Endothelial cell of umbilical vein (primary cell): ENCODE results near the gene STMN3.

ENCODE experiments used
- EZH2 ChIP-seq: IDR thresholded peaks from 2 replicates; pipeline ENCODE4 v1.6.1; 2012; ENCODE audit warnings: borderline replicate concordance, low read depth, mild to moderate bottlenecking, moderate library complexity, low read length, inconsistent platforms; ENCODE audit not compliant: severe bottlenecking
- FOS ChIP-seq: IDR thresholded peaks from 2 replicates; pipeline ENCODE4 v1.6.1; 2011; ENCODE audit warnings: mild to moderate bottlenecking, low read length, moderate library complexity, borderline replicate concordance; ENCODE audit not compliant: insufficient read depth
- GATA2 ChIP-seq: IDR thresholded peaks from 2 replicates; pipeline ENCODE4 v1.7.0; 2011; ENCODE audit warnings: low read depth, mild to moderate bottlenecking, moderate library complexity, mixed read lengths, low read length; ENCODE audit not compliant: insufficient read length, insufficient read depth
- JUN ChIP-seq: IDR thresholded peaks from 2 replicates; pipeline ENCODE4 v1.6.1; 2011; ENCODE audit warnings: borderline replicate concordance, low read depth; ENCODE audit not compliant: insufficient read length, insufficient read depth
- MYC ChIP-seq: IDR thresholded peaks from one replicate; pipeline ENCODE4 v1.6.1; 2011; ENCODE audit warnings: mild to moderate bottlenecking, low read depth, low read length
- POLR2A ChIP-seq: IDR thresholded peaks from 2 replicates; pipeline ENCODE4 v1.6.1; 2012; ENCODE audit warnings: low read depth, mild to moderate bottlenecking, control low read depth, low read length
- POLR2AphosphoS5 ChIP-seq: IDR thresholded peaks from 2 replicates; pipeline ENCODE4 v1.6.1; 2012; ENCODE audit warnings: low read depth, mild to moderate bottlenecking, control low read depth, low read length, moderate library complexity; ENCODE audit not compliant: insufficient read depth
- TF ChIP-seq, protein P1 (sequence below), 2 donors: IDR thresholded peaks; 1 replicate in 1 of 2; 2 replicates in 1 of 2; pipeline ENCODE4 v1.5.1; 2011; ENCODE audit warnings: low read length in 2 of 2, mild to moderate bottlenecking in 2 of 2, moderate library complexity in 2 of 2, control low read depth in 1 of 2, inconsistent platforms in 1 of 2, low read depth in 1 of 2; ENCODE audit not compliant: insufficient read depth in 1 of 2; ENCODE audit errors: extremely low read depth in 1 of 2
- TF ChIP-seq, protein P2 (sequence below): IDR thresholded peaks from 2 replicates; pipeline ENCODE4 v1.6.1; 2011; ENCODE audit not compliant: insufficient read depth, insufficient read length

DNA sequence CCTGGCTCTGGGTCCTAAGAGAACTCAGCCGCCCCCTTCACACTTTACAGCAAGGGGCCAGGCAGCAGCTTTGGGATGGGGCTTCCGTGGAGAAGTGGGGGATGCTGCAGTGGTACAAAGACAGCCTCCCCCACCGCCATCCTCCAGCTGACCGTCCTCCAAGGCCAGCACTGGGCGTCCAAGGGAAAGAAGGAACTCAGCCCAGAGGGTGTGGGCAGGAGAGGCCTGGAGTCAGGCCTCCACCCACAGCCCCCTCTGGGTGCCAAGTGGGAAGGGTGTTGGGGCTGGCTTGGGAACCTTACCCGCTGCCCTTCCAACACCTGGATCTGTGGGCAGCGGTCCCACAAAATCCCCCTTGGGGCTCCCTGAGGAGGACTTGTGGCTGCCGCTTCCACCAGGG lies 13.1 kb downstream of the STMN3 start:
- TF ChIP-seq, protein P1, sequence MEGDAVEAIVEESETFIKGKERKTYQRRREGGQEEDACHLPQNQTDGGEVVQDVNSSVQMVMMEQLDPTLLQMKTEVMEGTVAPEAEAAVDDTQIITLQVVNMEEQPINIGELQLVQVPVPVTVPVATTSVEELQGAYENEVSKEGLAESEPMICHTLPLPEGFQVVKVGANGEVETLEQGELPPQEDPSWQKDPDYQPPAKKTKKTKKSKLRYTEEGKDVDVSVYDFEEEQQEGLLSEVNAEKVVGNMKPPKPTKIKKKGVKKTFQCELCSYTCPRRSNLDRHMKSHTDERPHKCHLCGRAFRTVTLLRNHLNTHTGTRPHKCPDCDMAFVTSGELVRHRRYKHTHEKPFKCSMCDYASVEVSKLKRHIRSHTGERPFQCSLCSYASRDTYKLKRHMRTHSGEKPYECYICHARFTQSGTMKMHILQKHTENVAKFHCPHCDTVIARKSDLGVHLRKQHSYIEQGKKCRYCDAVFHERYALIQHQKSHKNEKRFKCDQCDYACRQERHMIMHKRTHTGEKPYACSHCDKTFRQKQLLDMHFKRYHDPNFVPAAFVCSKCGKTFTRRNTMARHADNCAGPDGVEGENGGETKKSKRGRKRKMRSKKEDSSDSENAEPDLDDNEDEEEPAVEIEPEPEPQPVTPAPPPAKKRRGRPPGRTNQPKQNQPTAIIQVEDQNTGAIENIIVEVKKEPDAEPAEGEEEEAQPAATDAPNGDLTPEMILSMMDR (IDR thresholded peaks at IDR 0.05; ENCODE audit: extremely low read depth in 1 of 2, insufficient read depth in 1 of 2, low read depth in 1 of 2, low read length in 2 of 2): no peak
- TF ChIP-seq POLR2AphosphoS5: no peak
- TF ChIP-seq, protein P2, sequence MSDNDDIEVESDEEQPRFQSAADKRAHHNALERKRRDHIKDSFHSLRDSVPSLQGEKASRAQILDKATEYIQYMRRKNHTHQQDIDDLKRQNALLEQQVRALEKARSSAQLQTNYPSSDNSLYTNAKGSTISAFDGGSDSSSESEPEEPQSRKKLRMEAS: no peak
- no peak for TF ChIP-seq MYC
- no peak for TF ChIP-seq FOS
- TF ChIP-seq POLR2A: no peak
- TF ChIP-seq JUN: no peak
- TF ChIP-seq GATA2: no peak
- no peak for TF ChIP-seq EZH2
